ENCODE data around the gene TPM1.

TPM1 gene

DNA sequence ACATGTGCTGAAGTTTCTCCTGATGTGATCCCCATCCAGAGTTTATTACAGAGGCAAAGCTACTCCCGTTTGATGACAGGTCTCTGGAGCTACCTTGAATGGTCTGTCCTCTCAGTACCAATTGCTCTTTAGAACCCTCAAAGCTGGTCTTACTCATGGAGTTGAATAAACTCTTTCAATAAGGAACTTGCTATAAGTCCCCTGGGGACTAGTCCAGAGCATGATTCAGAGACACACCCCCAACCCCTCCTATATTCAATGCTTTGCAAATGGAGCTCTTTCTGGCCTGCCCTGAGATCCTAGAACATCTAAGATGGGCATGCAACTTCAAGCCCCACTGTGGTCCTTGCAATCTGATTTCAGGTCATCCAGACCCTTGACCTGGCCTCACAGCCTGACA, 23.9 kb upstream of the TPM1 start:
- DNase-seq, result no peak

DNA sequence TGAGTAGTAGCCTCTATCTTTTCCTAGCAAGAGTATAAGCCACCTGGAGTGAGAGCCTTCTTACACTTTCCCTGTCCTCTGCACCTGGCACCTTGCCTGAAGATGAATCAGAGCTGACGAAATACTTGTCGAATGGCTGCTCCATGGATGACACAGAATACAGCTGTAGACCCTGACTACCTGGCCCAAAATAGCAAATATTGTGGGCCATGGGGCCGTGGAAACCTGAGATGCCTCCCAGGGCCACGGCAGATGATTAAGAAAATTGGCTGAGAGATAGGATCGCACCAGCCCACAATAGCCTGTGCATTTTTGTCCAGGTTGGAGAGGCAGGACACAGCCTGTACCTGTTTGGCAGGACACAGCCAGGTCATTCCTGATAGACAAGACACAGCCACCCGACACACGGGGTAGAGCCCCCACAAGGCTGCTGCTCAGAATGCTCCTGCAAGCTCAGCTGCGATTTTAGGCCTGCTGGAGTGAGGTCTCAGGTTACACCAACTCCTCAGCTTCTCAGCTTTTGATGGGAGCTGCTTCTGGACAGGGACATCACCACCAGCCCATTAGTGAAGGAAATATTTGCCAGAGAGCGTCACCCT, 22.9 kb upstream of the TPM1 start:
- DNase-seq, result no peak

DNA sequence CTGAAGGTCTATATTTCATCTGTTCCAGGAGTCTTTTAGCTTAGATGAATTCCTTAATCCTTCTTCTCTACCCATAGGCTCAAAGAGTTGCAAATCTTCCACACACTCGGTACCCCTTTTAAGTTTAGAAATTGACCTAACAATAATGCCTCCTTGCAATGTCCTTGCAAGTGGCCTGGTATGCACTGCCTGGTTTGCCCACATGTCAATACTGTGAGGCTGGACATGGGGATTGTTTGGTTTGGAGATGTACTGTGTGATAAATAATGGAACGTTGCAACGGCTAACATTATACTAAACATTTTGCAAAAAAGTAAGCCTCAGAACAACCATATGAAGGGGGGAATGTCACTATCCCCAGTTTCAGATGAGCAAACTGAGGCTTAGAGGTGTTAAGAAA, 22.4 kb upstream of the TPM1 start:
- DNase-seq, result no peak

DNA sequence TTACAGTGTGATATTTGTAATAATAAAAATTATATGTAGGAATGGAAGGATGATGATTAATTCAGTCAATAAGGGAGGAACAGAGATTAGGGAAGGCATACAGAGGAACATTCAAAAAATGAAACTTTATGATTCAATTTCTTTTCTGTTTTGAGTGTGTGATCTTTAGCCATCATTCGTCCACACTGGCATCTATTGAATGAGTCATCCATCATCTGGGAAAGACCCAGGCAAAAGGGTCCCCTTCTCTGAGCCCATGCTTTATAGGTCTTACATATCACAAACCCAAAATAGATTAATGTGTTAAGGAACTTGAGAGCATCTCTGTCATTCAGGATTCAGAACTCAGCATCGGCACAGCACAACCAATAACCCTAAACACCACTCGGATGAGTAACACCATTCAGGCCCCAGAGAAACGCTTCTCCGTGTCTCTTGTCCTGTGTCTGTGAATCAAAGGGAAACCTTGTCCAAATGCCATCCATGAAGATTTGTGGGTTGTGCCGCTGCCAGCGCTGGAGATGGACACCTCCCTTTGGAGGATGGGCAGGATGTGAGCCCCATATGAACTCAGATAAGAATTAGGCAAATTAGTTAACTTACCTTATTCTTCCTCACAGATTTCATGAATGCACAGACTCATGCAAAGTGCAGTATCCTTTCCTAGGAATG, 21.7 kb upstream of the TPM1 start:
- no peak for DNase-seq

DNA sequence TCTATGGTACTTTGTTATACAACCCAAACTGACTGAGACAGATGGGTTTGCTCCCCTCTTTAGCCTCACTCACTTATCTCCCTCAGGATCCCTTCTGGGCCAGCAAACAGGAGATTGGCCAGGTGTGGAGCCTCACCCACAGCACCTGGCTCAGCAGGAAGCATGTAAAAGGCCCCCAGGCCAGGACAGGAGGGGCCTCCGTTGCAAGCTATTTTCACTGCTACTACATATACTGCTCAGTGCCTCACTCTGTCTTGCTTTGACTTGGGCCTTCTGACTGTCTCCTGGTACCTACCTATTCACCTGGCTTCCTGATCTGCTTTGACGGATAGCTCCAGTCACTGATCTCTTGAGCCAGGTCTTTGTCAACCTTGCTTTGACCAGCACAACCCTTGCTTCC, 20.4 kb upstream of the TPM1 start:
- no peak for DNase-seq

DNA sequence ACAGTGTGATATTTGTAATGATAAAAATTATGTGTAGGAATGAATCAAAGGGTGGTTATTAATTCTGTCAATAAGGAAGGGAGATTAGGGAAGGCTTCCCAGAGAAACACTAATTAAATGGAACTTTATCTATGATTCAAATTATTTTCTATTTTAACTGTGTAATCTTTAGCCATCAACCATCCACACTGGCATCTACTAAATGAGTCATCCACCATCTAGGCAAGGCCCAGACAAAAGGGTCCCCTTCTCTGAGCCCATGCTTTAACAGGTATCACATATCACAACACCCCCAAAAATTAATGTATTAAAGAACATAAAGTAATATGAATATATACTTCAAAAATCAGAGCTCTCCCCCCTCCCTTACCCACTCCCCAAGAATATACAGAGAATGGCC, 19.9 kb upstream of the TPM1 start:
- no peak for DNase-seq

DNA sequence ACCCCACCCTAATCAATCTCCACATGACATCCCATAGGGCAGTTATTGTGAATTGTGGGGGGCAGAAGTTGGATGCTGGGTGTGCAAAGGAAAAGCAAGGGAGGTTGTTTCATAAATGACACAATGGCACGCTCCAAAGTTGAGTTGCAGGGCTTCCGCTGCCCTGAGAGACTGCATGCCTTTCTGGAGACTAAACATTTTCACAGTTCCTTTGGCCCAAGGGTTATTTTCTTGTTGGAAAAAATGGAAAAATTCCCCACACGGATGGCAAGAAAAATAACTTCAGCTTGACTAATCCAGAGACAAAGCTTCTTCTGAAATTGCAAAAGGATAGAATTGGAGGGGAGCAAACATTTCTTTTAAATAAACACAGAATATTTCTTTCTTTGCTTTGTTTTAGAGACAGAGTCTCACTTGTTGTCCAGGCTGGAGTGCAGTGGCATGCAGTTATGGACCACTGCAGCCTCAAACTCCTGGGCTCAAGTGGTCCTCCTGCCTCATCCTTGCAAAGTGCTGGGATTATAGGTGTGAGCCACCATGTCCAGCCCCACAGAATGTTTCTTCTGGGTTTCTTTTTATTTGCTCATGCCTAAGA, 19.1 kb upstream of the TPM1 start:
- no peak for DNase-seq

DNA sequence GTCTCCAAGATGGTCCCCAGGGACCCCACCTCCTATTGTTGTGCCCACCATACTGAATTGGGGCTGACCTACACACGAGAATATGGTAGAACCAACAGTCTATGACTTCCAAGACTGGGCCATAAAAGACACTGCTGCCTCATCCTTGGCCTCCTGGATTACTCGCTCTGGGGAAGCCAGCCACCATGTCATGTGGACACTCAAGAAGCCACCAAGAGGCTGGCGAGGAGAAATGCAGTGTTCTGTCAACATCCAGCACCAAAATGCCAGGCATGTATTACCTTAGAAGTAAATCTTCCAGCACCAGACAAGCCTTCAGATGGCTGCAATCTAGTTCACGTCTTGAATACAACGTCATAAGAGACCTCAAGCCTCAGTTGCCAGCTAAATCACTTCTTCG, 17.1 kb upstream of the TPM1 start:
- DNase-seq, result no peak

DNA sequence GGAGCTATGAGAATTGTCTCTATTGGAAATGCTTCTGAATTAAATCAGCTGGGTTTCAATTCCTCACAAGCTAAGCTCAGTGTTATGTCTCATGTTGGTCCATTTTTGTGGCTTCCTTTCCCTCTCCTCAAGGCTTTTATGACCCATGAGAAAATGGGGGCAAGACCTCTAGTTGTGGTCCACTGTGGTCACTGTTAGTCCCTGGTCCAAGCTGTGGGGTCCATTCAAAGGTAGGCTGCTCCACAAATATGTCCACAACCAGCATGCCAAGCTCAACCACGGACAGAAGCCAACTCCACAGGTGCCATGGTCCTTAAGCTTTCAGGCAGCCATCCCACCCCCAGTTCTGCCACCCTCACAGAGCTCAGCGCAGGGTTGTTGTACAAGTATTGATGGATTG, 14.9 kb upstream of the TPM1 start:
- no peak for DNase-seq

DNA sequence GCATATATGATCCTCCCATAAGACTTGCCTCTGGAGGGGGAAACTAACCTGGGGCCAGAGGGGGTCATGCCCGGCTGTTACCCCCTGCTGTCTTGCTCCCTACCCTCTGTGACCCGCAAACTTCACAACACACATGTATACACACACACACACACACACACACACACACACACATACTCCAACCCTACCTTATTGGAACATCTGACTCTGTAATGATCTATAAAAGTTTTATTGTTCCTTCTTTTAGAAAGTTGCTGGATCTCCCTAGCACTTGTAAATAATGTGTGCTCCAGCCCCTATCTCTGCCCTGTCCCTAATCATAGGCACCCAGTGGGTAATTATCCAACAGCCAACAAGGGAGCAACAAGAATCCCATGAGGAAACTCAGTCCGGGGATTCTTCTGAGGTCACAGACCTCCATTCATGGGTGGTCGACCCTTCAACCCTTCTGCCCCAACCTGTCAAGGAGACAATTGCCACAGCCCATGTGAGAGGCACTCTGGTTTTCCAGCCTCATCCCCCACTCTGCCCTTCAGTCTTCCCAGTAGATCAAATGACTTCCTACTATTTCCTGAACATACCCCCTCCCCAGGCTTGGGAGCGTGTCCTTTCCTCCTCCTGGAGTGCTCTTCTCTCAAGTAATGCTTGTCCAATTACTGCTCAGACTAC, 14.0 kb upstream of the TPM1 start:
- no peak for DNase-seq

DNA sequence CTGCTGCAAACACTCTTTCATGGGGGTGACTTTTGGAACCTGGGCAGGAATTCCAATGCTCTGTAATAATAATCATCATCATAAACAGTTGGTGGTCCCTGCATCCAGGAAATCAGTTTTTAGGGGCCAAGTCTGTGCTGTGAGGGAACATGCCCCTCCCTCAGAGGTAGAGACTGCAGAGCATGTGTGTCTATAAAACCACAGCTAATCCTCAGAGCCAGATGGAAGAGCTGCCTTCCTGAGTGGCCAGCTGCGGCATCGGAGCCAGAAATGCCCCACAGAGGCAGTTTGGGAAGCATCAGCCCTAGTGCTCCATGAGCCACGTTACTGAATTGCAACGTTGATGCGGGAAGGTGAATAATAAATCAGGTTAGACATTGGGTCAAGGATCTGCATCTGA, 12.9 kb upstream of the TPM1 start:
- no peak for DNase-seq

DNA sequence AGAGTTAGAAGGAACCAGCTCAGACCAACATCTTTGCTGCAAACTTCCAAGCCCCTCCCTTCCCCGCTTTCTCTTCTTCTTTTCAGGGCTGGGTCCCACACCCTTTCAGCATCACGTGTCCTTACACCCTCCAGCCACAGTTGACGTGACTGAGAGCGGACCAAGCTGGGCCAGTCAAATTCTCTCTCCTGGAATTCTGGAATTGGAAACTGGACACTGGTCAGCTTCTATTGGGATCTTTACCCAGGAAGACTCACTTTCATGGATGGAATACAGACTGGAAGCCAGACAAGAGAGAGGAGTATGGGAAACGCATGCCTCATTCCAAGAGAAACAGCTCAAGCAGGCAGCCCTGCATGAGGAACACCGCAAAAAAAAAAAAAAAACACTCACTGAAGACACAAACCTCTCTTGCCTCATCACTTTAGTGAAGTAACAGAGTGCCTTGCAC, 12.4 kb upstream of the TPM1 start:
- no peak for DNase-seq

DNA sequence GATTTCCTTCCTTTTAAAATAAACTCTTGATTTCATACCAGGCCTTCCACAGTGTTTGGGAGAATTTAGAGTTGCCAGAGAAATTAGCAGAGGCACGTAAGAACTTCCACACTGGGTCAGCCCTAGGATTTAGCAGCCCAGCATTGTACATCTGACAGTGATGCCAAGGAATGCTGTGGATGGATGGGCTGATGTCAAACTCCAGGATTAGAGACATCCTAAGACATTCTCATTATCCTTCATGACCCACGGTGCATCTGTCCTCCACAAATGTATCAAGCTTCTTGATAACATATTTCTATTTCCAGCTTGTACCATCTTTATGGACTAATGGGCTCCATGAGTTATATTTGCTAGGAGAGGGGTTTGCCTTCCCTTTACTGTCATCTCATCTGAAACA, 8.0 kb upstream of the TPM1 start:
- DNase-seq, result no peak

DNA sequence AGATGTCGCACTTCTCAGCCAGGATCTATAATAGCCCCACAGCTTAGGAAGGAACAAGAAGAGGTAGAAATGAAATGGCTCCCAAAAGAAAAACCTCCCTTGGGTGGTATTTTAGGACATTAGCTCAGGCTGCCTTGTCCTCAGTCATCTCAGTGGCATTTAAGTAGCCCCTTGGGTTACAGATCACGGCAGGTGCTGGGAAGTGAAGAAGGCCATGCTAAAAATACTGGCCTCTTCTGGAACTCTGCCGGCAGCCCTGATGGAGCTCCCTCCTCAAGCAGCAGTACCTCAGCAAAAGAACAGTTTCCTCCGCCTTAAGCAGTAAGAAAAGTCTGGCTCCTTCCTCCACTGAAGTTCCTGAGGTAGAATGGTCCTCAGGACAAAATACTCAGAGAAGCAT, 7.3 kb upstream of the TPM1 start:
- DNase-seq, result no peak

DNA sequence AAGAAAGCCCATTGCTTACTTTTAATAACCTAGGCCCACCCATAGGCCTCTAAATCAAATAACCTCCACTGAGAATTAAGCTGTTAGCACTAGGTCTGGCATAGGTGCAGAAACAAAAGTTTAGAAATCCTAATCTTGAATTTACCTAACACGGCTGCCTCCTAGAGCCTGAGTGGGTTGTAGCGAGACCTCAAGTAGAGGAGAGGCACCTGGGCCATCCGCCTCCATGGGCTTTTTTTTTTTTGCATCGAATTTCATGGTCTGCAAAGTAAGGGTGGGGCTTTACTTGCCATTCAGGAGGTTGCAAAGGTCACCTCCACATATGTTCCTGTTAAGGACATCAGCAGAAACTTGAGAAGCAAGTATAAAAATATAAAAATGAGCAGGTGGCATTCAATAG, 6.6 kb upstream of the TPM1 start:
- DNase-seq, result no peak

DNA sequence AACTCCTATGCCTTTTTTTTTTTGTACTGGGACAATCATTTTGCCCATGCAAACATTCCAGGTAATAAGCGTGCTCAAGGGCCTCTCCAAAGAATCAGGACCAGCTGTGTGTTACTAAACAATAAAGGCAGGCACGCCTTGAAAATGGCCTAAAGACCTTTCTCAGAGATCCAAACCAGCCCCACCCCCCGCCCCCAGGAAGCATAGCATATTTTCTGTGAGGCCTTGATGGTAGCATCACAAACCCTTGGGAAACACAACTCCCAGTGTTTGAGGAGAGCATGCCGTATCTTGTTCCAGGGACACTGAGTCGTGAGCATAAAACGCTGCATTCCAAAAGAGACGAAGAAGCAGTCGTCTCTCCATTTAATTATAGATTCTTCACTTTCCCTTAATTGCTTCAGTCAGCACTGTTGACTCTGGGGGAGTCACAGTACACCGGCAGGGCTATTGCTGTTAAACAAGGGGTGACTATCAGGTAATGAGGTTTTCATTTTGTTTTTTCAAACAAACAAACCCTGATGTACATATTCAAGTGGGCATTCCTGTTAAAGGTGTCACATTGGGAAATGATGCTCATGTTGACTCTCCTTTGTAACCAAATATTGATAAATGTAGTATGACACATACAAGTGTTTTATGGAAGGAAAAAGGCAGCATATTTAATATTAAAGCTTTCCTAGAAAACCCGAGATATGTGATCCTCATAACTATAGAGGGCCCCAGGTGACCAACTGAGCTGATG, 4.4 kb upstream of the TPM1 start:
- no peak for DNase-seq

DNA sequence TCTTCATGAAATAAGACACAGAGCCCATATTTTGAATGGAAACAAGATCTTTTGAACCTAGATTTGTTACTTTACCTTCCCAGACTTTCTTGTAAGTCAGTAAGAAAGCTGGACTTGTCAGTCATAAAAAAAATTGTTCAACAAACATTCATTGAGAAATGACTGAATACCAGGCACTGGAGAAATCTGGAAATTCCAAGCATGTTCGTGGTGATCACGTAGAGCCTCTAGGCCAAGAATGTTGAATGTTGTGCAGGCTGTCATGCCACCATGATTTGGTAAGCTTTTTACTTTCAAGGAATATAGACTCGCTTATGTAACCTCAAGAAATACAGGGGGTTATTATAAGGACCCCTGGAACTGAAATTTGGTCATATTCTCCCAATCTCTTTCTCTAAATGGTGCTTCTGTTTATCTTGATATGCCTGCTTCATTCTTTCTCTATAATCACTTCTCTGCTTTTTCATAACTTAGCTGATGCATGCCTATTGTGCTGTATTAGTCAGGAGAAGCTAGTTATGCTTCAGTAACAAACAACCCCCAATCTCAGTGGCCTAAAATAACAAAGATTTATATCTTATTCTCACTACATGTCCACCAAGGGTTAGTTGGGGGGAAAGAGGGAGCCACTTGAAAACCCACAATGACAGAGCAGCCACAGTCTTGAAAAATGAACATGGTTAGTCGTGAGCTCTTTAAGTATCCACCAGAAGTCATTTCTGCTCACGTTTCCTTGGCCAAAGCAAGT, 3.4 kb upstream of the TPM1 start:
- no peak for DNase-seq

DNA sequence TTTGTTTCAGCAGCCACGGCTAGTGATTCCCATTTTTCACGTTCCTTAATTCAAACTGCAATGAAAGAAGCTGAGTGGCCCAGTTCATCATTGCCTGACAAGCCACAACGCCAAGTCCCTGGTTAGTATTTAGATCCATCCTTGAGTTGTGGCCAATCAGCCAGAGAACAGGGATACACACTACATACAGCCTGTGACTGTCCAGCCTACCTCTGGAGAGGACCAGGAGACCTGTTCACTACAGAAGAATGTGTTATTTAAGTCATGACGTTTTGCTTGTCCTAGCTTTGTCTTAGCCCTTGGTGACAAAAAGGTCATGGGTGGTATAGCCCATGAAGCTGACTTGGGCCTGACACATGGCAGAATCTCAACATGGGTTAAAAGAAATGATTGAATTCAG, 2.7 kb upstream of the TPM1 start:
- no peak for DNase-seq

DNA sequence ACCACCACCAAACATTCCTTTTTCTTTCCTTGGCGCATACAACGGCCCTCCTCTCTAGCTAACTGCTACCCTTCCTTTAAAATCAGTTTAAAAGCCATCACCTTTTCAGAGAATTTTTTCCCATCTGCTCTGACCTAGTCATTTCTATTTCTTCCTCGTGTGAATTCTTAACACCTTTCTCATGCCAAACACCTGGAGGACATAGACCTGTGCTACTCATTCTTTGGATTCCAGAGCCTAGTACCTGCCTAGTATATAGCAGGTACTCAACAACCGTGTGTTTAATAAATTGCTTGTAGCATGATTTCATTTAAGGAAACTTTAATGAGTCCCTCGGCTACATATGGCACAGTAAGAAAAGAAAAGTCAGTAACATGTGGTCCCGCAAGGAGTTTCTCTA, 2.0 kb upstream of the TPM1 start:
- DNase-seq, result no peak

DNA sequence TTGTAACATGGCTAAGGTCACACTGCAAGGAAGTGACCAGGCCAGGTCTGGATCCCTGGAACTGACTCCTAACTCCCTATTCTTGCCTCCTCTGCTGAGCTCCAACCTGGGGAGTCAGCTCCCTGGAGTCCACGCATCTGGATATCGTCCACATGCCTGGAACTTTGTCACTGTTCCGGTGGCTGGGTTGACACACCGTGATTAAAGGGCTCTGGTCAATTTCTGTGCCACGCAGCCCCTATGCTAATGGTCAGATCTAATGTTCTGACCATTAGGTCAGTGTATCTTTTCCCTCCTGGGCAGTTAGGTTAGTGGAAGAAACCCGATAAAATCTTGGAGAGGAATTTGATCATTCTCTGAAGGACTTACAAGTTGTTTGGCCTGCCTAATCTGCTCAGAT, 1.6 kb upstream of the TPM1 start:
- no peak for DNase-seq

DNA sequence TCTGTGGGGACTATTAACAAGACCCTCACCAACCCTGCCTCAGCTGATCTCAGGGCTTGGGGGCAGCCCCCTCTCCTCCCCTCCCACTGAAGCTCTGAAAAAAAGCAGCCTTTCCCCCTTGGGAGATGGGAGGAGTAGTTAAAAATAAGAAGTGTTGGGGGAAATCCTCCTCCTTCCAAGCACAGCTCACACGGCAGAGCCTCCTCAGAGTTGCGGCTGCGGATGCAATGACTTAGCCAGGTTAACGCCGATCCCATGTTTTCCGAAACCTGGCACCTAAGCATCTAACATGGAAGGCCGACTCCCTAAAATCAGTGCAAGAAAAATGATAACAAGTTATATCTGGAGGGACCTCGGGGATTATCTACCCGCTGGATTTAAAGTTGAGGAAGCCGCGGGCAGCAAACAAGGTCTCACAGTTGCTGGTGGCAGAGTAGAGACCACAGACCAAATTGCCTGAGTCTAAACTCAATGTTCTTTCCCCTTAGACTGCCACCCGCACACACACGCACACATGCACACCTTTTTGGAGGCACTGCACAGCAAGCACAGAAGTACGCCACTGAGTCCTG, 1.1 kb upstream of the TPM1 start:
- DNase-seq, result no peak

DNA sequence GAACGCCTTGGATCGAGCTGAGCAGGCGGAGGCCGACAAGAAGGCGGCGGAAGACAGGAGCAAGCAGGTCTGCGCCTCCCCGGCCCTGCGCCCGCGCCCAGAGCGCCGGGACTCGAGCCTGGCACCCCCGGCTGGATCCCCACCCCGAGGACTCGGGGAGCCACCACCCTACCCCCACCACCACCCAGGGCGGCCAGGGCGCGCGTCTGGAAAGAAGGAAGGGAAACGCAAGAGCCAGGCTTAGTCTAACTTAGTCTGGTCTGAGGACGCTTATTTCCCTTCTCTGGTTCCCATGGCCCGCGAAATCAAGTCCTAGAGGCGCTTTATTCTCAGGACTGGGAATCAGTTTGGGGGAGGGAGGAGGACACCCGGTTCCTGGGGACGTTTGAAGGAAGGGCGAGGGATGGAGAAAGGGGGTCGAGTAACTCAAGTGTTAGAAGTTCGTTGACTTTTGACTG, 359 bp downstream of the TPM1 start:
- no peak for DNase-seq
